ENCODE results near the gene ZDHHC6. TPM values are rescaled to one million over a fixed set of nuclear protein-coding genes. Genes with fewer than 3 reads are reported as not detected.

Gene ZDHHC6
- polyA plus RNA-seq, 1 donor from 2014 or later: 50.5 TPM

- no peak overlapping the region for H3K4me2 ChIP-seq (ENCODE audit: low read length)
- H3K27ac ChIP-seq (ENCODE audit: low read length): no peak overlapping the region
- H3K9ac ChIP-seq (ENCODE audit: low read length): no peak overlapping the region
- no peaks in the 10 kb centered on the region for H3K9me2 ChIP-seq (ENCODE audit: insufficient read depth, low read length)
- H3K27me3 ChIP-seq (ENCODE audit: insufficient read depth, low read depth, low read length): no peaks in the 10 kb centered on the region
- no peaks in the 10 kb centered on the region for H4K20me1 ChIP-seq (ENCODE audit: insufficient read depth)
- H3K79me2 ChIP-seq (replicated peaks; ENCODE audit: insufficient read depth, low read length): no peaks in the 10 kb centered on the region
- no peaks in the 10 kb centered on the region for H3K9me3 ChIP-seq (ENCODE audit: low read length)
- H3K4me3 ChIP-seq (ENCODE audit: low read length): no peak overlapping the region
- H3K36me3 ChIP-seq (ENCODE audit: insufficient read depth, low read length): no peaks in the 10 kb centered on the region
- no peaks in the 10 kb centered on the region for H3F3A ChIP-seq (ENCODE audit: insufficient read depth, low read length, poor library complexity, severe bottlenecking)
- H2AFZ ChIP-seq (ENCODE audit: low read depth, low read length): no peak overlapping the region
- TF ChIP-seq CTCF (IDR thresholded peaks at IDR 0.05; ENCODE audit: poor library complexity, severe bottlenecking) (no peak), EZH2 (IDR thresholded peaks at IDR 0.05; ENCODE audit: borderline replicate concordance, insufficient read depth, low read length, poor library complexity, severe bottlenecking) (no peak), POLR2AphosphoS5 (IDR thresholded peaks at IDR 0.05) (no peak)
Measured at GRCh38 chr10:112429147-112429546, 17.6 kb downstream of the ZDHHC6 start.

- H3K9me3 ChIP-seq (ENCODE audit: low read length): no peaks in the 10 kb centered on the region
- H3K4me3 ChIP-seq (ENCODE audit: low read length): no peak overlapping the region
- no peaks in the 10 kb centered on the region for H3K27me3 ChIP-seq (ENCODE audit: insufficient read depth, low read depth, low read length)
- no peaks in the 10 kb centered on the region for H3K9me2 ChIP-seq (ENCODE audit: insufficient read depth, low read length)
- H3K36me3 ChIP-seq (ENCODE audit: insufficient read depth, low read length): no peaks in the 10 kb centered on the region
- no peaks in the 10 kb centered on the region for H4K20me1 ChIP-seq (ENCODE audit: insufficient read depth)
- H2AFZ ChIP-seq (ENCODE audit: low read depth, low read length): no peak overlapping the region
- no peak overlapping the region for H3K27ac ChIP-seq (ENCODE audit: low read length)
- H3K4me2 ChIP-seq (ENCODE audit: low read length): no peak overlapping the region
- no peak overlapping the region for H3K9ac ChIP-seq (ENCODE audit: low read length)
- no peaks in the 10 kb centered on the region for H3F3A ChIP-seq (ENCODE audit: insufficient read depth, low read length, poor library complexity, severe bottlenecking)
- no peaks in the 10 kb centered on the region for H3K79me2 ChIP-seq (replicated peaks; ENCODE audit: insufficient read depth, low read length)
- TF ChIP-seq RAD21 (conservative IDR thresholded peaks at IDR 0.05) (no peak), CTCF (IDR thresholded peaks at IDR 0.05; ENCODE audit: poor library complexity, severe bottlenecking) (no peak), MXI1 (conservative IDR thresholded peaks at IDR 0.05; ENCODE audit: poor library complexity, severe bottlenecking) (no peak), SMC3 (conservative IDR thresholded peaks at IDR 0.05; ENCODE audit: poor library complexity) (no peak), REST (IDR thresholded peaks at IDR 0.05; ENCODE audit: borderline replicate concordance) (no peak), EP300 (conservative IDR thresholded peaks at IDR 0.05; ENCODE audit: poor library complexity, severe bottlenecking) (no peak), TAF1 (IDR thresholded peaks at IDR 0.05; ENCODE audit: low read depth) (no peak), POLR2AphosphoS5 (IDR thresholded peaks at IDR 0.05) (no peak), EZH2 (IDR thresholded peaks at IDR 0.05; ENCODE audit: borderline replicate concordance, insufficient read depth, low read length, poor library complexity, severe bottlenecking) (no peak)
Measured at GRCh38 chr10:112426111-112426510, 20.6 kb downstream of the ZDHHC6 start.
